HEK293T (cell line): ENCODE results near the gene RBM4.
A peak's percentile ranks its signal among the peaks of the same experiment; 100 is the strongest.

ENCODE experiments used
- CTCF ChIA-PET: fragments of 350-600 bp; formaldehyde crosslinking; extraction: SDS; loops from one replicate; lab custom pipeline; 2021; ENCODE audit warnings: antibody characterized with exemption, inconsistent platforms; lab: Yijun Ruan, JAX
- POLR2A ChIA-PET: fragments of 350-600 bp; formaldehyde crosslinking; extraction: SDS; loops from one replicate; lab custom pipeline; 2020; ENCODE audit warnings: antibody characterized with exemption, inconsistent platforms; lab: Yijun Ruan, JAX
- DNase-seq: peaks from one replicate; pipeline ENCODE4 v3.0.0; 2012; ENCODE audit warnings: mixed read lengths; ENCODE audit errors: extremely low spot score
- ARNT ChIP-seq: fragments of 450-650 bp; IDR thresholded peaks from 2 replicates; pipeline ENCODE4 v1.6.1; 2017; ENCODE audit warnings: mild to moderate bottlenecking
- BHLHE40 ChIP-seq: fragments of 450-650 bp; IDR thresholded peaks from 2 replicates; pipeline ENCODE4 v1.6.1; 2016; ENCODE audit warnings: mild to moderate bottlenecking, moderate library complexity, borderline replicate concordance
- CTBP1 ChIP-seq: fragments of 450-650 bp; IDR thresholded peaks from 2 replicates; pipeline ENCODE4 v1.6.1; 2016; ENCODE audit warnings: borderline replicate concordance
- ELF4 ChIP-seq: fragments of 450-650 bp; IDR thresholded peaks from 2 replicates; pipeline ENCODE4 v1.6.1; 2017; ENCODE audit warnings: antibody characterized with exemption
- FOXA1 ChIP-seq: fragments of 450-650 bp; IDR thresholded peaks from 2 replicates; pipeline ENCODE4 v1.6.1; 2016; ENCODE audit warnings: mild to moderate bottlenecking
- FOXK2 ChIP-seq: fragments of 450-650 bp; IDR thresholded peaks from 2 replicates; pipeline ENCODE4 v1.6.1; 2016; ENCODE audit warnings: mild to moderate bottlenecking
- FOXM1 ChIP-seq: fragments of 450-650 bp; IDR thresholded peaks from 2 replicates; pipeline ENCODE4 v1.6.1; 2017; ENCODE audit warnings: mild to moderate bottlenecking, borderline replicate concordance
- HDGF ChIP-seq: fragments of 450-650 bp; IDR thresholded peaks from 2 replicates; pipeline ENCODE4 v1.6.1; 2017; ENCODE audit warnings: antibody characterized with exemption, borderline replicate concordance
- L3MBTL2 ChIP-seq: fragments of 450-650 bp; conservative IDR thresholded peaks from 2 replicates; pipeline ENCODE4 v1.6.1; 2016; ENCODE audit warnings: mild to moderate bottlenecking
- LEF1 ChIP-seq: fragments of 450-650 bp; IDR thresholded peaks from 2 replicates; pipeline ENCODE4 v1.6.1; 2017; ENCODE audit warnings: mild to moderate bottlenecking, borderline replicate concordance
- NFRKB ChIP-seq: fragments of 450-650 bp; IDR thresholded peaks from 2 replicates; pipeline ENCODE4 v1.6.1; 2016; ENCODE audit warnings: mild to moderate bottlenecking, moderate library complexity
- SP1 ChIP-seq: fragments of 450-650 bp; IDR thresholded peaks from 2 replicates; pipeline ENCODE4 v1.6.1; 2017
- SUZ12 ChIP-seq: fragments of 450-650 bp; IDR thresholded peaks from 2 replicates; pipeline ENCODE4 v1.6.1; 2016; ENCODE audit warnings: mild to moderate bottlenecking
- TARDBP ChIP-seq: fragments of 450-650 bp; IDR thresholded peaks from 2 replicates; pipeline ENCODE4 v1.6.1; 2016
- ZNF384 ChIP-seq: fragments of 450-650 bp; IDR thresholded peaks from 2 replicates; pipeline ENCODE4 v1.6.1; 2016
- TF ChIP-seq, protein P1 (sequence below): fragments of 450-650 bp; IDR thresholded peaks from 2 replicates; pipeline ENCODE4 v1.6.1; 2016

Gene RBM4

GRCh38 chr11:66676931-66677598 is 38.6 kb downstream of the RBM4 start:
- TF ChIP-seq ARNT, result no peak
- TF ChIP-seq FOXA1, result no peak
- TF ChIP-seq SUZ12, result no peak
- POLR2A ChIA-PET, result interaction anchor here (0.7 to 3.3 kb wide), 19 partner anchors 9 to 364 kb away, joined by 3 to 23 read pairs (median 5); partner anchors contain the start of genes BBS1, CCDC87, CCS and CTSF
- no peak for DNase-seq
- CTCF ChIA-PET, result interaction anchor here (0.7 to 2.7 kb wide), 8 partner anchors 33 to 268 kb away, joined by 3 to 15 read pairs (median 4); partner anchors contain the start of gene RBM4

DNA sequence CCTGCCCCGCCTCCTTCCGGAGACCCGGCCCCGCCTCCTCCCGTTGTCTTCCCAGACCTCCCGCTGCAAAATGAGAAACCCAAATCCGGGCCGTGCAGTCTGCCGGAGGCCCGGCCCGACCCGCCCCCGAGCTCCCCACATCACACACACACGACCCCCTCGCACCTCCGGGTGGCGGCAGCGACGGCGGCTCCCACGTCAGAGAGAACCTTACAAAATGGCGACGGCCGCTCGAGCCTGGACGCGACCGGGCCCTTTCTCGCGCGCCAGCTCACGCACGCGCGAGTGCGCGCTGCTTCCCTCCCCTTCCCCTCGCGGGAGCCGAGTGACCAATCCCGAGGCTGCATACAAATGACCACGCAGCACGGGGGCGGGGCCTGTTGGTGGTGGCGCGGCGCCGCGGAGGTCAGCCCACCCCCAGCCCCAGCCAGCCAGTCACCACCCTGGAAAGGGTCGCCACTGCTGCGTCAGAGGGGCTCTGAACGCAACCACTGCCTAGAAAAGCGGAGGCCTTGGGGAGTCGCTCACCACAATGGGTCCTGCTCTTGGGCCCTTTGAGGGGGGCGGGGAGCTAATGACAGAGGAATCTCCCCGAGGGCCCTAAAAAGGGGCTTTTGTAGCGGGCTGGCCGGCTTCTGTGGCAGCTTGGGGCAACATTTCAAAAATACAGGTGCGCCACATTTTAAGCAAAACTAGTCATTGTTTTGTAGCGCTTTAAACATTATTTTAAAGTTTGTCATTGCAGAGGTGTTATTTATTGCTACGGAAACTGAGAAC is 39.3 kb downstream of the RBM4 start, which contains the start of gene RBM4B:
TSS of gene RBM4B (minus strand) at position 289 of the 777 bp plus-strand sequence. CDS start 808 bp downstream, outside the sequence.
- TF ChIP-seq L3MBTL2, result peak; percentile 89
- peak; percentile 96 for TF ChIP-seq TARDBP
- no peak for TF ChIP-seq CTBP1
- TF ChIP-seq LEF1, result no peak
- CTCF ChIA-PET, result interaction anchor here (0.5 to 2.7 kb wide), 18 partner anchors 15 to 292 kb away, joined by 3 to 15 read pairs (median 3); partner anchors contain the start of genes MRPL11, RBM4 and ZDHHC24
- POLR2A ChIA-PET, result interaction anchor here (0.6 to 3.3 kb wide), 29 partner anchors 8 to 365 kb away, joined by 3 to 23 read pairs (median 4); partner anchors contain the start of genes BBS1, CCDC87, CCS and CTSF
- DNase-seq, result peak; percentile 94

GRCh38 chr11:66680966-66681645 is 42.6 kb downstream of the RBM4 start:
- no peak for DNase-seq
- ChIA-PET POLR2A (no interaction called here), CTCF (no interaction called here)
- TF ChIP-seq SUZ12, result no peak
- no peak for TF ChIP-seq NFRKB
- TF ChIP-seq TARDBP, result no peak
- no peak for TF ChIP-seq L3MBTL2
- TF ChIP-seq FOXM1, result no peak
- no peak for TF ChIP-seq CTBP1

DNA sequence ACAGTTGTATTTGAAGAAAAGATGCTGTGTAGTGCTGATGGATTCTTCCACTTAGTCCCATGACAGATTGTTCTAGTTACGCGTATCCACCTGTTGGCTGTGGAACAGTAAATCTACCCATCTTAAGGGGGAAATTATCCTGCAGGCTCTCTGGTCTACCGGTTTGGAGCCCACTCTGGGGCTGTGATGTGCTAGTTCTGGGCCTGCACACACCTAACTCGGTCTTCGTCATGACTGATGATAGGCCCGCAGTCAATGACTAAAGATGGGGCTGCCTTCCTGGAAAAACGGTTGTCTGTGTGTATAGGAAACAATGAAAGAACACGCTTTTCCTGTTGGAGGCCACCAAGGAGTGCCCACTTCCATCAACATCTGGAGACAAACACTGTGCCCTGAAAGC is 45.4 kb downstream of the RBM4 start:
- ChIA-PET POLR2A (no interaction called here), CTCF (no interaction called here)
- TF ChIP-seq FOXK2 (no peak), ELF4 (no peak)

DNA sequence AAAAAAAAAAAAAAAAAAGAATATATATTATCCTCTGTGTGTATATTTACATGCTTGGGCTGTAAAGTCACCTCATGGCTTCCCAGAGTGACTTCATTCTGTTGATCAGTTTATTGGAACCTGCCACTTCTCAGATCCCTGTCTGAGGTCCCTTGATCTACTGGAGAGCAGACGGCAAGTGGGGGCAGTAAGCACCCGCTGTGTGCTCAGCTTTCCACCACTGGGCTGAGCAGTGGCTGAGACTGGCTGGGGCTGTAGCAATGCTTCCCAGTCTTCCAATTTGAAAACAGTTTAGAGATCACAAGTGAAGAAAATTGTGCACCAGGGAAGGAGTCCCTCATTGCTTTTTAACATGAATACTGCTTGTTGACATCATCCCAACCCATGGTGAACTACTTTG is 46.1 kb downstream of the RBM4 start:
- no peak for DNase-seq
- TF ChIP-seq ZNF384 (no peak), FOXA1 (no peak), ARNT (no peak), LEF1 (no peak), SP1 (no peak), NFRKB (no peak), TARDBP (no peak), CTBP1 (no peak), HDGF (no peak), SUZ12 (no peak), FOXM1 (no peak), BHLHE40 (no peak), FOXK2 (no peak), L3MBTL2 (no peak), ELF4 (no peak)
- TF ChIP-seq, protein P1, sequence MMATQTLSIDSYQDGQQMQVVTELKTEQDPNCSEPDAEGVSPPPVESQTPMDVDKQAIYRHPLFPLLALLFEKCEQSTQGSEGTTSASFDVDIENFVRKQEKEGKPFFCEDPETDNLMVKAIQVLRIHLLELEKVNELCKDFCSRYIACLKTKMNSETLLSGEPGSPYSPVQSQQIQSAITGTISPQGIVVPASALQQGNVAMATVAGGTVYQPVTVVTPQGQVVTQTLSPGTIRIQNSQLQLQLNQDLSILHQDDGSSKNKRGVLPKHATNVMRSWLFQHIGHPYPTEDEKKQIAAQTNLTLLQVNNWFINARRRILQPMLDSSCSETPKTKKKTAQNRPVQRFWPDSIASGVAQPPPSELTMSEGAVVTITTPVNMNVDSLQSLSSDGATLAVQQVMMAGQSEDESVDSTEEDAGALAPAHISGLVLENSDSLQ, result no peak
- ChIA-PET CTCF (no interaction called here), POLR2A (no interaction called here)

More for the DNA sequence above, 45.4 kb downstream of the RBM4 start:
- DNase-seq, result no peak

GRCh38 chr11:66685276-66686099 is 47.0 kb downstream of the RBM4 start:
- ChIA-PET POLR2A (interaction anchor here (0.8 kb wide), 1 partner anchor 43 kb away, joined by 3 read pairs; the partner anchor contains the start of gene SPTBN2), CTCF (no interaction called here)
- TF ChIP-seq CTBP1 (no peak), L3MBTL2 (no peak)
- no peak for DNase-seq
